Activated naive CD4-positive, alpha-beta T cell treated with anti-CD3 and anti-CD28 coated beads, Interleukin-2, amount 10 ng/mL, durations not matched to agents 7 days and 5 days (primary cell): ENCODE results near the gene QRFP.
"Not testable (repeated sequence)": the region's sequence is repeated elsewhere in the genome, so short reads cannot be mapped to it uniquely, and the experiment has no call there.

Experiments
- CTCF ChIA-PET: fragments of 350-600 bp; sonication (Branson Sonifier 250); formaldehyde crosslinking; loops from one replicate; lab custom pipeline; 2021; ENCODE audit warnings: antibody characterized with exemption; lab: Charles Lee
- DNase-seq: peaks from one replicate; pipeline ENCODE4 v3.0.0-alpha.2; 2020
- H3K27ac Mint-ChIP-seq: one replicate; pipeline ENCODE4 v1.8.0; 2021; ENCODE audit warnings: mild to moderate bottlenecking, moderate library complexity, mixed read lengths
- H3K27me3 Mint-ChIP-seq: one replicate; pipeline ENCODE4 v1.8.0; 2021; ENCODE audit warnings: mild to moderate bottlenecking, mixed read lengths
- H3K36me3 Mint-ChIP-seq: one replicate; pipeline ENCODE4 v1.8.0; 2021; ENCODE audit warnings: mixed read lengths
- H3K4me1 Mint-ChIP-seq: one replicate; pipeline ENCODE4 v1.8.0; 2021; ENCODE audit warnings: mixed read lengths
- H3K4me3 Mint-ChIP-seq: one replicate; pipeline ENCODE4 v1.8.0; 2021; ENCODE audit warnings: mild to moderate bottlenecking, moderate library complexity, mixed read lengths
- H3K9me3 Mint-ChIP-seq: one replicate; pipeline ENCODE4 v1.8.0; 2021; ENCODE audit warnings: mixed read lengths

Gene QRFP

GRCh38 chr9:130918826-130919558 lies 22.4 kb upstream of the QRFP start:
- no peaks in the 10 kb centered on the region for H3K36me3 Mint-ChIP-seq
- H3K4me1 Mint-ChIP-seq, result no peaks in the 10 kb centered on the region
- peaks cover 13% of the 10 kb centered on the region for H3K27me3 Mint-ChIP-seq
- H3K9me3 Mint-ChIP-seq, result no peaks in the 10 kb centered on the region
- no peak overlapping the region for H3K27ac Mint-ChIP-seq
- no peak overlapping the region for H3K4me3 Mint-ChIP-seq
- no peak for DNase-seq
- CTCF ChIA-PET, result interaction anchor here (1.0 kb wide), 1 partner anchor 53 kb away, joined by 4 read pairs; no protein-coding TSS in a partner anchor

GRCh38 chr9:130918101-130918825 lies 21.7 kb upstream of the QRFP start:
- no peak overlapping the region for H3K4me3 Mint-ChIP-seq
- CTCF ChIA-PET, result interaction anchor here (0.8 to 1.0 kb wide), 2 partner anchors 10 to 52 kb away, joined by 3 to 4 read pairs; no protein-coding TSS in a partner anchor
- H3K27me3 Mint-ChIP-seq, result peaks cover 11% of the 10 kb centered on the region
- H3K9me3 Mint-ChIP-seq, result no peaks in the 10 kb centered on the region
- H3K27ac Mint-ChIP-seq, result no peak overlapping the region
- H3K4me1 Mint-ChIP-seq, result no peaks in the 10 kb centered on the region
- DNase-seq, result no peak
- H3K36me3 Mint-ChIP-seq, result no peaks in the 10 kb centered on the region

- no peaks in the 10 kb centered on the region for H3K9me3 Mint-ChIP-seq
- CTCF ChIA-PET, result interaction anchor here (0.6 to 0.8 kb wide), 2 partner anchors 11 to 95 kb away, joined by 3 read pairs; no protein-coding TSS in a partner anchor
- DNase-seq, result no peak
- no peaks in the 10 kb centered on the region for H3K36me3 Mint-ChIP-seq
- no peak overlapping the region for H3K27ac Mint-ChIP-seq
- no peak overlapping the region for H3K4me3 Mint-ChIP-seq
- peaks cover 10% of the 10 kb centered on the region for H3K27me3 Mint-ChIP-seq
- no peaks in the 10 kb centered on the region for H3K4me1 Mint-ChIP-seq
These were observed 20.8 kb upstream of the QRFP start for GRCh38 chr9:130917168-130917960.

GRCh38 chr9:130915096-130915447 lies 18.5 kb upstream of the QRFP start:
- Mint-ChIP-seq H3K27me3 (peaks cover 11% of the 10 kb centered on the region), H3K36me3 (no peaks in the 10 kb centered on the region), H3K4me3 (no peak overlapping the region), H3K27ac (no peak overlapping the region), H3K9me3 (no peaks in the 10 kb centered on the region), H3K4me1 (no peaks in the 10 kb centered on the region)
- DNase-seq, result no peak
- CTCF ChIA-PET, result no interaction called here

GRCh38 chr9:130914417-130915095 lies 17.9 kb upstream of the QRFP start:
- H3K9me3 Mint-ChIP-seq, result no peaks in the 10 kb centered on the region
- CTCF ChIA-PET, result interaction anchor here (0.7 kb wide), 1 partner anchor 45 kb away, joined by 3 read pairs; no protein-coding TSS in a partner anchor
- H3K36me3 Mint-ChIP-seq, result no peaks in the 10 kb centered on the region
- peaks cover 10% of the 10 kb centered on the region for H3K27me3 Mint-ChIP-seq
- no peak for DNase-seq
- H3K27ac Mint-ChIP-seq, result no peak overlapping the region
- no peaks in the 10 kb centered on the region for H3K4me1 Mint-ChIP-seq
- no peak overlapping the region for H3K4me3 Mint-ChIP-seq

GRCh38 chr9:130913599-130914416 lies 17.2 kb upstream of the QRFP start:
- no peak overlapping the region for H3K27ac Mint-ChIP-seq
- no peaks in the 10 kb centered on the region for H3K9me3 Mint-ChIP-seq
- CTCF ChIA-PET, result interaction anchor here (0.7 kb wide), 1 partner anchor 44 kb away, joined by 3 read pairs; no protein-coding TSS in a partner anchor
- H3K4me1 Mint-ChIP-seq, result no peaks in the 10 kb centered on the region
- H3K4me3 Mint-ChIP-seq, result no peak overlapping the region
- no peaks in the 10 kb centered on the region for H3K36me3 Mint-ChIP-seq
- DNase-seq, result no peak
- peaks cover 7% of the 10 kb centered on the region for H3K27me3 Mint-ChIP-seq

GRCh38 chr9:130912932-130913598 lies 16.5 kb upstream of the QRFP start:
- Mint-ChIP-seq H3K4me3 (no peak overlapping the region), H3K36me3 (no peaks in the 10 kb centered on the region), H3K27ac (no peak overlapping the region), H3K9me3 (no peaks in the 10 kb centered on the region), H3K4me1 (no peaks in the 10 kb centered on the region), H3K27me3 (peaks cover 7% of the 10 kb centered on the region)
- CTCF ChIA-PET, result no interaction called here
- DNase-seq, result no peak

- no peak for DNase-seq
- no peaks in the 10 kb centered on the region for H3K4me1 Mint-ChIP-seq
- H3K9me3 Mint-ChIP-seq, result no peaks in the 10 kb centered on the region
- no peak overlapping the region for H3K27ac Mint-ChIP-seq
- H3K27me3 Mint-ChIP-seq, result peaks cover 7% of the 10 kb centered on the region
- CTCF ChIA-PET, result interaction anchor here (1.2 kb wide), 1 partner anchor 42 kb away, joined by 3 read pairs; no protein-coding TSS in a partner anchor
- no peak overlapping the region for H3K4me3 Mint-ChIP-seq
- no peaks in the 10 kb centered on the region for H3K36me3 Mint-ChIP-seq
These were observed 14.8 kb upstream of the QRFP start for GRCh38 chr9:130911254-130912049.

- CTCF ChIA-PET, result not testable (repeated sequence)
These were observed 14.1 kb upstream of the QRFP start for GRCh38 chr9:130910670-130911069.

GRCh38 chr9:130910041-130910440 lies 13.4 kb upstream of the QRFP start:
- H3K27me3 Mint-ChIP-seq, DNase-seq, H3K9me3 Mint-ChIP-seq, H3K4me1 Mint-ChIP-seq, H3K4me3 Mint-ChIP-seq, H3K36me3 Mint-ChIP-seq, H3K27ac Mint-ChIP-seq, CTCF ChIA-PET: not testable (repeated sequence)

More at GRCh38 chr9:130910670-130911069, 14.1 kb upstream of the QRFP start:
- not testable (repeated sequence) for H3K4me3 Mint-ChIP-seq, H3K4me1 Mint-ChIP-seq, H3K36me3 Mint-ChIP-seq, H3K27me3 Mint-ChIP-seq, DNase-seq, H3K27ac Mint-ChIP-seq, H3K9me3 Mint-ChIP-seq

- H3K4me1 Mint-ChIP-seq, result no peaks in the 10 kb centered on the region
- no peaks in the 10 kb centered on the region for H3K36me3 Mint-ChIP-seq
- no peak overlapping the region for H3K27ac Mint-ChIP-seq
- no peaks in the 10 kb centered on the region for H3K9me3 Mint-ChIP-seq
- peaks cover 7% of the 10 kb centered on the region for H3K27me3 Mint-ChIP-seq
- no peak for DNase-seq
- H3K4me3 Mint-ChIP-seq, result no peak overlapping the region
- CTCF ChIA-PET, result no interaction called here
These were observed 12.3 kb upstream of the QRFP start for GRCh38 chr9:130908878-130909355.
